ENCODE results near the gene CASZ1.

Gene CASZ1

DNA sequence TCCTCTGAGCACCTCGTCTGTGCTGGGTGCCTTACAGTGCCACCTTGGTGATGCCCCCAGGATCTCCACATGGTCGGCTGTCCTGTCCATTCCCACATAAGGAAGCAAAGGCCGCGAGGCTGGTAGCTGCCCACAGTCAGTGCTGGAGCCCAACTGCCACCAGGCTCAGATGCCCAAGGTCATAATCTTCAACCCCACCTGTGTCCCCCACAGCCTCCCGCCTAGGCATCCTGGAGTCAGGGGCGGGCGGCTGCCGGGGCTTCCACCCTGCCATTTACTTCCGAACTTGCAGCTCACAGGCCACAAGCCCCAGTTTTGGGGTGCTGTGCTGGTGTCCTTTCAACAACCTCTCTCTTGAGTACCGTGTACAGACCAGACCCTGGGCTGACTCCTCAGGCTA lies 126.3 kb downstream of the CASZ1 start:
- DNase-seq (ENCODE audit: low read depth), result no peak

DNA sequence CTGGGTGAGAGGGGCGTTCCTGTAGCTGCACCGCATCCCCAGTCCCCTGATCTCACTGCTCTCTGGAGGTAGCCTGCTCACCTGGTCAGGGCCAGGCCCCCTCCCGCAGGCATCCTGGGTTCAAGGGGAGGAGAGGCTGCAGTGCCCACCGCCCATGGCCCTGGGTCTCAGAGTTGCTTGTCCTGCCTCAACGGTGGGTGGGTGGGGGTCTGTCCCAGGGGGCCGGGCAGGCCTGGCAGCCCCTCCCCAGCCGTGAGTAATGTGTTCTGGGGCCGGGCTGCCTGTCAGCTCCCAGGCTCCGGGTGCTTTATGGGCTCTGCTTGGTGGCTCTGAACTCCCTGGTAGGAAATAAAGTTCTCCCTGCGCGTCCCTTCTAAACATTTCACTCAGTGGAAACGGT lies 126.9 kb downstream of the CASZ1 start:
- no peak for DNase-seq (ENCODE audit: low read depth)

DNA sequence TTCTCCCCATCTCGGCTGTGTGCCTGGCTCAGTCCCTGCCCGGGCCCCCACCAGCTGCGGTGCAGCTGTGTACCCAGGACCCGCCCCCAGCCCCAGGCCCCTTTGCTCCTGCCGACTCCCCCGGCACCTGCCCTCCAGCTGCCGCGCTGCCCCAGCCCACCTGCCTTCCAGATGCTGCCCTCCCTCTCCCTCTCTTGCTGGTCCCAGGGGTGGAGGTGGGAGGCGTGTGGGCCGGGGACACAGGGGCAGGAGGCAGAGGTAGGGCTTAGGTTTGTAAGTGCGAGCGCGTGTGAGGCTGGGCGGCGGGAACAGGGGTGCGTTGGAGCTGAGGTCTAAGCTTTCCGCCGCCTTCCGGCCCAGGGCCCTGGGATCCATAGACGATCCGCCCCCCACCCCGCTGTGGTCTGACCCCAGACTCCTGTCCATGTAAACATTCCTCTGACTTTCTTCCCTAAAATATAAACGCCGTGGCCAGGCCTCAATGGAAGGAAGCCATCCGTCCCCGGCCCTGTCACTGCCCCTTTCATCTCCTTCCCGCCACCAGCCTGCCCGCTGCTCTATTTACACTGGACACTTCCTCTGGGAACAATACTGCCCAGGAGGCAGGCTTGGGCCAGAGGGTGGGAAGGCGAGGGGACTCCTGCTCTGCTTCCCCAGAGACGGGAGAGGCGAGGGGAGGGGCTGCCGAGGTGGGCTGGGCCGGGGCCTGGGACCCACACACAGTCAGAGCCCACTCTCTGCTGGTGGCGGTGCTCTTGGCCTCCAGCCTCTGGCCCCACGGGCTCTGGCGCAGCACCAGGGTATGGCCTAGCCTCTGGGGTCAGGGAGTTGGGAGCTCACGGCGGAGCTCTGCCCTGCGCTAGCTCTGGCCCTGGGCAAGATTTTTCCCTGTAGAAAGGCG lies 128.3 kb downstream of the CASZ1 start:
- no peak for DNase-seq (ENCODE audit: low read depth)

DNA sequence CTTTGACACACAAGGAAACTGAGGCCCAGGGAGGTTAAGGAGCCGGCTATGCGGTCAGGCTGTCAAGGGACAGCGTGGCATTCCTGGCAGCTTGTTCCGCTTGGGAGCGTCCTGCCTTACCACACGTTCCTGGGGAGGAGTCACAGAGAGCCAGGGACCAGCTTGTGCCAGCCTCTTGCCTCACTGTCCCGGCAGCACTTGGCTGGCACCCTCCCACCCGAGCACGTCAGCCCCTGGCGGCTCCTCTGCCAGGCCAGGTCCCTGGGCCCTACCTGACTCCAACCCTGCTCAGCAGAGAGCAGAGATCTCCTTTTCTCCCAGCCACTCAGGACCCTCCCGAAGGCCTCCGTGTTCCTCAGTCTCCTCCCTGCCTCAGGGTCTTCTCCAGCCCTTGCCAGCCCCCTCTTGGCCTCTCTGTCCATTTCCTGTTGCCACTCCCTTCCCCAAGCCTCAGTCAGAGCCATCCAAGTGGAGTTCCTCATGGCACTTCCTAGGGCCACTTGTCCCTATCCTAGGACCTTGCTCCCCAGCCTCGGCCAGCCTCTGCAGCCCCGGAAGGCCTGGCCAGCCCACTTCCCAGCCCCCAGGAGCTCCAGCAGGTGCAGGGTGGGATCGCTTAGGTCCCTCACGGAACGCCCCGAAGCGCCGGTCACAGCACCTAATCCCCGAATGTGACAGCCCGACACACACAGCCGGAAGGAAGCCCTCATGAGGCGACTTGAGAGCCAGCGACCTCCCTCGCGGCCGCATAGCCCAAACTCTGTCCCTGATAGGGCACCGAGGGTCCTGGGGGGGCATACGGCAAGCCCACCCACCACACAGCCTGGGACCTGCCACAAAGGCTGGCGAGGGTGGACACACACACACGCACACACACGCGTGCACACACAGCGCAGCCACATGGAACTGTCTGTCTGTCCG lies 130.3 kb downstream of the CASZ1 start:
- no peak for DNase-seq (ENCODE audit: low read depth)

DNA sequence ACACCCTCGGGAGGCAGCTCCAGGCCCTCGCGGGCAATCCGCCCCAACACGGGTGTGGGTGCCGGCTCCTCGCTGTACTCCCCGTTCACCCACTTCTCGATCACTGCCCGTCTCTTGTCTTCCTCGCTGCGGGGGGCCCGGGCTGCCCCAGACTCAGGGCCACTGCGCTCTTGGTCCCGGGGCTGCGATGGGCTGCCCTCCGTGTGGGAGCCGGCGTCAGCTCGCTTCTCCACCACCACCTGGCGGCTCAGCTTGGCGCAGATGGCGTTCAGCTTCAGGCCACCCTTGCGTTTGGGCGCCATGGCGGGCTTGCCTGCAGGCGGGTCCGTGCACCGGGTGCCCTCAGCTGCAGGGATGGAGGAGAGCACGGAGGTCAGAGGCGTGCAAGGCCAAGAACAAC lies 131.2 kb downstream of the CASZ1 start:
- no peak for DNase-seq (ENCODE audit: low read depth)

DNA sequence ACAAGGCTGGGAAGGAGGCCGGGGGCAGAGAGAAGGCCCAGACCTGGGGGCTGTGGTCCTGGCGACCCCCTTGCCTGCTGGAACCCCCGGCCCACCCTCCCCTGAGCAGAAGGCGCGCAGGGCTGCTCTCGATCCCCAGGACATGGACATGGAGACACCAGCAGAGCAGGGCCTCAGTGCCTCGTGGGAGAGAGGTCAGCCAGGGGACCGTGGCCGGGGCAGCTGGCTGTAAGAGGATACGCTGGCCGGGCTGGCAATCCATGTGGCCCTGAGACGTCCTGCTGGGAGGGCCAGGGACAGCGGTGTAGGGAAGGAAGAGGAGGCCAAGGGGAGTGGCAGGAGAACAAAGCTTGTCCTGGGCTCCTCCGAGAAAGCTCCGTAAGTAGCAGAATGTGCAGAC lies 132.2 kb downstream of the CASZ1 start:
- no peak for DNase-seq (ENCODE audit: low read depth)

DNA sequence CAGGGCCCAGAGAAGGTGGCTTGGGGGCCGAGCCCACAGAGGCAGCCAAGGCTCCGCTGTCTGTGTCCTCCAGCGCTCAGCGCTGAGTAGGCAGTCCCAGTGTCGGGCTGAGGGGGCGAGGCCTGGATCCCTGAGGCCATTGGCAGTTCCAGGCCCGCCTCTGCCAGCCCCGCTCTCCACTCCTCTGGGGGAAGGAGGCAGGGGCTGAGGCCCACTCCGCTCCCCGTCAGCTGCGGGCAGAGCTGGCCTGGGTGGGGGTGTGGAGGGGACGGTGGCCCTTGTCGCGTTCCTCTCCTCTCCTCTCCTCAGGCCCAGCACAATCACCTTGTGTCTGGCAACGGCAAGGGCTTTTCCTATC lies 132.8 kb downstream of the CASZ1 start:
- DNase-seq (ENCODE audit: low read depth), result no peak

DNA sequence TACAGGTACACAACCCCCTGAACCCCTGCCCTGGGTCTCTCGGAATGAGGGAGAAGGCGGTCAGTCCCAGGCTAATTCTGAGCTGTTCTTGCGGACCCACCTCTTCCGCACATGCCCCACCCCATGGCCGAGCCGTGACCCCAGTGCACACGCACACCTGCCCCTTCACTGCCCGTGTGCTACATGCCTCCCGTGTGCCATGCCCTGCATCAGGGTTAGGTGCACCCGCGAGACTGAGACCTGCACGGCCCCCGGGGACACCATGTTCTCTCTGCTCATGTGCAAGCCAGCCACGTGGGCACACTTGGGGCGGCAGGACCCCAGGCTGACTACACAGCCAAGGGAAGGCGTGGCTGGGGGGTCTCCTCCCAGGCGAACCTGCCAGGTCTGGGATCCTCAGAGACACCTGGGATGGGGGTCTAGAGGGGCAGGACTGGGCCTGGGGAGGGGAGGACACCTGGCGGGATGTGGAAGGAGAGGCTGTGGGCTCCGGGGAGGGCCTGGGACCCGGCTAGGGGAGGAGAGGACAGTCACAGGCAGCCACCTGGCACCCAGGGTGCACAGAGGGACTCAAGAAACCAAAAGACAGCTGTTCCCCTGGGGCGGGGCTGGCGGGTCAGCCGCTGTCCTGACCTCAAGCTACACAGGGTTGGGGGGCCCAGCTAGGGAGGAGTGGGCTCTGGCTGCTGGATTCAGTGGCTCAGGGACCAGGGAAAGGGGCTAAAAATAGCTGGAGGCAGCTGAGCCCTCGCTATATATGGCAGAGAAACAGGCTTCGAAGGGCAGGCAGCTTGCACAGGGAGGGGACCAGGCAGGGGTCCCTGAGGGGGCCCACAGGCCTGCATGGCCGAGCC lies 133.4 kb downstream of the CASZ1 start:
- no peak for DNase-seq (ENCODE audit: low read depth)

DNA sequence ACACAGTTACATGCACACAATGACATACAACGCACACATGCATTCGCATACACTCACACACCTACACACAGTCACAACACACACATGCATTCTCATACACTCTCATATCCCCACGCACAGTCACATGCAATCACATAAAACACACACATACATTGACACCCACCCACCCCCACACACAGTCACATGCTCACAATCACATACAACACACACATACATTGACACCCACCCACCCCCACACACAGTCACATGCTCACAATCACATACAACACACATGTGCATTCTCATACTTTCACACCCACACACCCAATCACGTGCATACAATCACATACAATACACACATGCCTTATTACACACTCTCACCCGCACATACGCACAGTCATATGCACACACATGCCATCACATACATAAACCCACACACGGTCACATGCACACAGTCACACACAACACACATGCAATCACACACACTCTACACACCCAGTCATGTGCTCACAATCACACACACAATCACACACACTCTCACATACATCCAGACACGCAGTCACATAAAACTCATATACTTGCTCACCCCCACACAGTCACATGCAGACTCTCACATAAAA lies 134.3 kb downstream of the CASZ1 start:
- DNase-seq (ENCODE audit: low read depth), result no peak

DNA sequence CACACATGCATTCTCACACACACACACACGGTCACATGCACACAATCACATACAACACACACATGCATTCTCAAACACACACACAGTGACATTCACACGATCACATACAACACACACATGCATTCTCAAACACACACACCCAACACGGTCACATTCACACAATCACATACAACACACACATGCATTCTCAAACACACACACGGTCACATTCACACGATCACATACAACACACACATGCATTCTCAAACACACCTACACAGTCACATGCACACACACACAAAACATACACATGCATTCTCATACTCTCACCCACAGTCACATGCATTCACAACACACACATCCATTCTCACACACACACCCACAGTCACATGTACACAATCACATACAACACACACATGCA lies 135.0 kb downstream of the CASZ1 start:
- no peak for DNase-seq (ENCODE audit: low read depth)

DNA sequence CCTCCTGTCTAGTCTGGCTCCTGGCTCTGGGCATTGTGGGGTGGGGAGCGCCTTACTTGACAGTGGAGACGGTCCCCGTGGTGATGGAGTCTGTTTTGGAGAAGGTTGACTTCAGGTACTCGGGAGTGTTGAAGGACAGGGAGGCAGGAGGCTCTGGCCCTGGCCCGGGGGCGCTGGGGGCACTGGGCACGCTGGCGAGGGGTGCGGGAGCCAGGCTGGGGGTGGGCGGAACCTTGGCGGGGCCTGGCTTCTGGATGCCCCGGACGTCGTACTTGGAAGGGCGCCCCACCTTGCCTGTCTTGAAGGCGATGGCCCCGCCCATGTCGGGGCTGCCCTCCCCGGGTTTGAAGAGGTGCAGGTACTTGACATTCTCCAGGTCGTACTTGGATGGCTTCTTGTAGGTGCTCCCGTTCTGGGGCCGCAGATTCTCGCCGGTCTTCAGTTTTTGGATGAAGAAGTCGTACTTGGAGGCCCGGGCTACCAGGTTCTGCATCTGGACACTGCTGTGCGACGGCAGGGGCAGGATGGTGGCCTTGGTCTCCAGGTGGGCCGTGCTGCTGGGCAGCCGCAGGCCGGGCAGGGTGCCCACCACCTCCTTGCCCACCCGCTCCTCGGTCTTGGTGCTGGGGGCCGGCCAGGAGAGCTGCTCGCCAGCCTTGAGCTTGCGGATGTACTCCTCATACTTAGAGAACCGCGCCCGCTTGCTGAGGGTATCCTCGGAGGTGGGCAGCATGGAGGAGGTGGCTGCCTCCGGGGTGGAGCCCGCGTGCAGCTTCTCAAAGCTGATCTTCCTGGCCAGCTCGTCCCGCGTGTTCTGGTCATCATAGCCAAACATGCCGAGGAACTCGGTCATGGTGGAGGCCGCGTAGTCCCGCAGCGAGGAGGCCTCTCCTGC lies 136.6 kb downstream of the CASZ1 start:
- DNase-seq (ENCODE audit: low read depth), result no peak

DNA sequence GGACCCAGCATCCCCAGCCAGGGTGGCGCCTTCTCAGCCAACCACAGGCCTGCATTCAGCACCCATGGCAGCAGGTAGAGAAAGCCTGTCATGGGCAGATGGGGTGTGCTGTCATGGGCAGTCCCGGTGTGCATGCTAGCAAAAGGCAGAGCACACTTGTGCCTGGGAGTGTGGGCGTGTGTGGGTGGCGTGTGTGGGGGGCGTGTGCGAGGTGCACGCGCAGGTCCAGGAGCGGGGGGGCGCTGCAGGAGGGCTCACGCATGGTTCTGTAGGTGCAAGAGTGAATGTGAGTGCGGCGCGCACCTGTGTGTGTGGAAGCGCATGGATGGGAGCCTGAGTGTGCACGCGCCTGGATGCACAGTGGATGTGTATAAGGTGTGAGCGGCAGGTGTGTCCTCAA lies 137.2 kb downstream of the CASZ1 start:
- no peak for DNase-seq (ENCODE audit: low read depth)

DNA sequence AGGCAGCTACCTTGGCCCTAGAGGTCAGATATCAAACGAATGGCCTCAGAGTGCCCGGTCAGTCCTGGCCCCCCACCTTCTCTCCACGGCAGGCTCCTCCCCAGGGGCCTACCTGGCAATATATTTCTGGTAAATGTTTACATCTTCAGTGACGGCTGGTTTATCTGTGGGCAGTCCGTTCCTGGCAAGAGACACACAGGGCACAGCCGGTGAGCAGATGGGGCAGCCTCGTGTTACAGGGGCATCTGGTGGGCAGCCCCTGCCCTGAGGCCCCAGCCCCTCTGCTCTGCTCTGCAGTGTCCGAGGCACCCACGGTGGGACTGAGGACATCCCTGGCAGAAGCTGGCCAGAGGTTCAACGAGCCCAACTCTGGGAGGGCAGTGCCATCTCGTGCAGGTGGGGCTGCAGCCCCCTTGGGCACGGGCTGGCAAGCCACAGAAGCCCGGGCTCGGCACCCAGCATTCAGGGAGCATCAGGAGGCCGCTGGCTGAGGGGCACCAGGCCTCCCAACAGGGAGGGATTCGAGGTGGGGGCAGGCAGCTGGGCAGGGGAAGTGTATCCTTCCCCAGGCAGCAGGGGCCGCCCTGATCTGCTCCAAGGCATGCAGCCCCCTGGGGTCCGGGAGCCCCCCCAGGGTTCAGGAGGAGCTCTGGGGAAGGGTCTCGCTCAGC lies 137.9 kb downstream of the CASZ1 start:
- no peak for DNase-seq (ENCODE audit: low read depth)

DNA sequence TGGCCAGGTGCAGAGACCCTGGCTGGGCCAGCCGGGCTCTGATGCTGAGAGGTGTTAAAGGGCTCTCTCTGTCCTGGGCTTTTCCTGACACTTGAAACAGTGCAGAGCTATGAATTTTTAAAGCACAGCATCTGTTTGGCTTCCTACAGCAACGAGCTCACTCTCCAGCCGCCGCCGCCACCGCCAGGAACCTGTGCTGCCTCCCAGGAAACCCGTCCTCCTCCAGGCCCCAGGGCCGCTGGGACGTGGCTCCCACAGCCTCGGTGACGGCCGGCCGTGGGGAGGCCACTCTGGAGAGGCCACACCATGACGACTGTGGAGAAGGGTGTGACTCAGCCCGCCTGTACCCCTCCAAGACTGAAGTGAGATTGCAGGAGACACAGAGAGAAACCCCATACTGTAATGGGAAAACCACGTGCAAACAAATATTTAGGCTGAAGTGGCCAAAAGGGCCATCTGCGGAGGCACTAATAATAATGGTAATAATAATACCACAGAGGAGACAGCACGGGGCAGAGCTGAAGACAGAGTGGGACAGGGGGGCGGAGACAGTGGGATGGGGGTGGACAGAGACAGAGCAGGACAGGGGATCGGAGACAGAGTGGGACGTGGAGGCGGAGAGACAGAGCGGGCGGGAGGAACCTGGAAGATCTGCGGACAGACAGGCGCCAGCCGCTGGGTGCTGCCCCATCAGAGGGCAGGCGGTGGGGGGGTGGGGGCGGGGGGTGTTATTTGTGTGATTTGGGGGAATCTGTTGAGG lies 139.2 kb downstream of the CASZ1 start:
- DNase-seq (ENCODE audit: low read depth), result no peak

DNA sequence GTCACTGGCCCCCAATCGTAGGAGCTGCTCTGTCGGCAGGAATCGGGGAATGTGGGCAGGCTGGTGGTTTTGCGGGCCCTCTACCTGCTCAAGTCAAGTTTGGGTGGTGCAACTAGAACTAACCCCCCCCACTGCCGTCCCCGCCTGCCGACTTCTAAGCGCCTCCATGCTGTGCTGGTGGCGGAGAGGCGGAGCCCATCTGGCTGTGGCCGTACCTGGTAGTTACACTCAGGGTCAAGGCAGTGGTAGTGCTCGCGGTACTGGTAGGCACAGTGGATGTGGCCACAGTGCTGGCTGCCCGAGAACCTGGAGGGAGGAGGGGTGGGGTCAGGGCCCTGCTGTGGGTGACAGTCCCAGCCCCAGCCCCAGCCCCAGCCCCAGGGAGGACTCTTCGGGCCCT lies 140.0 kb downstream of the CASZ1 start:
- no peak for DNase-seq (ENCODE audit: low read depth)

DNA sequence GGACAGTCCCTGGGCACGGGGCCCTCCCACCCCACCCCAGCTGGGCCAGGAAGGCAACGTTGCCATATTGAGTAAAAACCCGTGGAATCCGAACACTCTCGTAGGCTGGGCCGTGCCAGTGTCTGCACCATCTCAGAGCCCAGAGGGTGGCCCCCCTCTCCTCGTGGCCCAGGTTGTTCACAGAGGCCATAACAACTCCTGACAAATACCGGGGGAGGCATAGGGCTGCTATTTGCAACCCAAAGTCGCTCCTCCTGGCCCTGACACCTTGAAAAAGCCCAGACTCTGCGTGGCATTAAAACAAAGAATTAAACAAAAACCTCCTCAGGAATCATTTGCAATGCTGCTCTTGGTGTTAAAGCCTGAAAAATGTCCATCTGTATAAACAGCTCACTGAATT lies 141.4 kb downstream of the CASZ1 start:
- no peak for DNase-seq (ENCODE audit: low read depth)

DNA sequence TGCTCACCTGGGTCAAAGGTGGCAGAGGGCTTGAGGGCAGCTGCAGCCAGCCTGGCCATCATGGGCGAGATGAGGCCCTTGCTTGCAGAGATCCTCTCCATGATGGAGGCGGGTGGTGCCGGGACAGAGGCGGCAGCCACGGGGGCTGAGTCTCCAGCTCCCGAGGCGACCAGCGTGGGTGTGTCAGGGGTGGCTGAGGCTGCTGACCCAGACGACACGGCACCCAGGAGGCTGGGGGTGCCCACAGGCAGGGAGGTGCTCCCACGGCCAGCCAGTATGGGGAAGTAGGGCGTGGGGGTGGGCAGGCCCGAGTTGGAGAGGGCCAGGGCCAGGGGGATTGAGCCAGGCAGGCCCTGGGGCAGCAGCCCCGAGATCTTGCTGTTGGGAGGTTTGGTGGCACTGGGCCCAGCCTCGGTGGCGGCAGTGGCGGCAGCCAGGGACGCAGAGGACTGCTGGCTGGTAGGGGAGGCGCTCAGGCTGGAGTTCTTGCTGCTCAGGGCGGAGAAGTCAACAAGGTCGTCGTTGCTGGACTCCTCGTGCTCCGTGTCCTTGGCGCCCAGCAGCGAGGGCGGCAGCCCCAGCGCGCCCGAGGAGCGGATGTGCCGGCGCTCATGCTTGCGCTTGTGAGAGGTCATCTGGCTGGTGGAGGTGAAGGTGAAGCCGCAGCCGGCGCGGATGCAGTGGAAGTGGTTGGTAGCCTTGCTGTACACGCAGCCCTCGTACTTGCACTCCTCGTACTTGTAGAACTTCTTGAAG lies 142.9 kb downstream of the CASZ1 start:
- no peak for DNase-seq (ENCODE audit: low read depth)

DNA sequence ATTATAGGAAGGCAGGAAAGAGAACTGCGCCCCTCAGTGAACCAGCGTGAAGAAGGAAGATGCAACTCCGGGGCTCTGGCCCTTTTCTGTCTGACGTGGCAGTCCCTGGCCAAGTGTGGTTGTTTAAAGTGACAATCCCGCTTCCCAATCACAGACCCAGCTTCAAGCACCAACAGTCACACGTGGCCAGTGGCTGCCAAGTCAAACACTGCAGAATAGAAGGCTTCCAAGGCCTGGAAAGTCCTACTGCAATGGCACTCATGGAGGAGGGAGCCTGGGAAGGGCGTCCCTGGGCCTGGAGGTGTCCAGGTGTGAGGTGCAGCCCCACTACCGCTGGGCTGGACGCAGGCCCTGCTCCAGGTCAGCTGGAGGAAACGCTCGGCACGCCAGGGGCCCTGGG lies 143.8 kb downstream of the CASZ1 start:
- no peak for DNase-seq (ENCODE audit: low read depth)

DNA sequence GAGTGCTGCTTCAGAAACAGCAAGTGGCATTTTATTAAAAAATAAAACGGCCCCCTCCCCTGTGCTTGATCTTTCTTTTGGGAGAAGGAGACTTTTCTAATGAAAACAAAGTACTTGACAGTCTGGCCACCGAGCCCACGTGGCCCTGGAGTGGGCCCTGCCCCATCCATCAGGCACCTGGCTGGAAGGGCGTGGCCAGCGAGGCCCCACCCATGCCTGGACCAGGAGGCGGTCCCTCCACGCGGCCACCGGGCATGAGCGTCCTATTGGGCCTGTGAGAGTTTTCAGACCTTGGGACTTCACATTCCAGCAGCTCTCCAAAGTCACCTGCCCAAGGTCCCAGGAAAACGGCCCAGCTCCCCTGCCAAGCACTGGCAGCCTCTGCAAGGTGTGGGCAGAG lies 144.7 kb downstream of the CASZ1 start:
- DNase-seq (ENCODE audit: low read depth), result no peak
